CD4-positive, alpha-beta T cell treated with Interleukin-1 beta for 1 hour (primary cell): ENCODE measurements around the gene WWOX.
"Not testable (repeated sequence)": the region's sequence is repeated elsewhere in the genome, so short reads cannot be mapped to it uniquely, and the experiment has no call there.

Experiments
- DNase-seq, 2 donors: peaks; one replicate each; pipeline ENCODE4 v3.0.0-alpha.2; 2020 to 2022

The WWOX gene

DNA sequence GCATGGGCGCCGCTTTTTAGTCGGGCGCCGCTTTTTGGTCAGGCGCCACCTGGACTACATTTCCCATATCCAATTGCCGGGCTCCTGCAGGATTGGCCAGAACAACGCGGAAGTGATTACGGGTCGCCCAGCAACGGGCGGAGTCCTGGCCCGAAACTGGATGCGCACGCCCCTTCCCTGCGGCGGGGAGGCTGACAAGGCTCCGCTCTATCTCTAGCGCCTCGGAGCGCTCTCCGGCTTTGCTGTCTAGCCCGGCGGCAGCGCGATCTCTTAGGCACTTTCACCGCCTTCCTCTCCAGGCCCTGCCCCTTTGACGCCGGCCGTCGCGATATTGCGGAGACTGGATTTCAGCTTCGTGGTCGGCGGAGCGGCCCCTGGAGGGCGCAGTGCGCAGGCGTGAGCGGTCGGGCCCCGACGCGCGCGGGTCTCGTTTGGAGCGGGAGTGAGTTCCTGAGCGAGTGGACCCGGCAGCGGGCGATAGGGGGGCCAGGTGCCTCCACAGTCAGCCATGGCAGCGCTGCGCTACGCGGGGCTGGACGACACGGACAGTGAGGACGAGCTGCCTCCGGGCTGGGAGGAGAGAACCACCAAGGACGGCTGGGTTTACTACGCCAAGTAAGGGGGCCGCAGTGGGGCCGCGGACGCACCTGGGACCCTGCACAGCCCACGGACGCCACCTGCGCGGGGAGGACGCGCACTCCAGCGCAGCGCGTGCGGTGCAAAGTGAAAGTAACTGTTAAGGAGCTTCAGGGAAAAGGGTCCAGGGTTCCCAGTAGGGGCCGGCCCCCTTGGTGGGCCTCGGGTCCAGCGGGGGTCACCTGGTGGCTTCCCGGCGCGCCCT is at the start of gene WWOX:
Gene WWOX, plus strand, starts transcription at position 384 of the 841 bp plus-strand sequence.
- peak; percentile 97 to 98 for DNase-seq

DNA sequence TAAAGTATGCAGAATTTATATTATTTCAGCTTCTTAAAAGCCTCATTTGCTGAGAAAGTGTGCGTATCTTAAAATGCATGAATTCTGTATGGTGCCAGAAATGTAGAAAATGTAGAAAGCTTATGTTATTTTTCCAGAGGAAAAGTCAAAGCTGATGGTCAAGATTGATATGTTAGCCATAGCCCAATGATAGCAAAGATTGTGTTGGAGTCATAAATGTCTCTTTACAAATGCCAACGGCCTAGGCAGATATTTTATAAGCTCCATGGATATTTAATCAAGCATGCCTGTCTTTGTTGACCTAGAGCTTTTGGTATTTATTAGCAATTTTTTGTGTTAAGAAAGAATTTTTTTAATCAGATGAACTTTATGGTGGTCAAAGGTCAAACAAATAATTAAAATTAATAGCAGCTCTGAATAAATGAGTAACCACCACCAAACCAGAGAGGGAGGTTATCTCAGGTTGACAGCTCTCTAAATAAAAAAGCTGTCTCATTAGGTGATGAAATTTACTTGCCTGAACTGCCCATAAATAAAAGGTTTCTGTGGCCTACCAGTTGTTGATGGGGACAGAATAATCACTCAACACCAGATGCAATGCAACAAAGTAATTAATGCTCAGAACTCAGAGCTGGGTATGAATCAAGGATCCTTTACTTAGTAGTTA is 48.6 kb upstream of the WWOX start:
- no peak for DNase-seq

DNA sequence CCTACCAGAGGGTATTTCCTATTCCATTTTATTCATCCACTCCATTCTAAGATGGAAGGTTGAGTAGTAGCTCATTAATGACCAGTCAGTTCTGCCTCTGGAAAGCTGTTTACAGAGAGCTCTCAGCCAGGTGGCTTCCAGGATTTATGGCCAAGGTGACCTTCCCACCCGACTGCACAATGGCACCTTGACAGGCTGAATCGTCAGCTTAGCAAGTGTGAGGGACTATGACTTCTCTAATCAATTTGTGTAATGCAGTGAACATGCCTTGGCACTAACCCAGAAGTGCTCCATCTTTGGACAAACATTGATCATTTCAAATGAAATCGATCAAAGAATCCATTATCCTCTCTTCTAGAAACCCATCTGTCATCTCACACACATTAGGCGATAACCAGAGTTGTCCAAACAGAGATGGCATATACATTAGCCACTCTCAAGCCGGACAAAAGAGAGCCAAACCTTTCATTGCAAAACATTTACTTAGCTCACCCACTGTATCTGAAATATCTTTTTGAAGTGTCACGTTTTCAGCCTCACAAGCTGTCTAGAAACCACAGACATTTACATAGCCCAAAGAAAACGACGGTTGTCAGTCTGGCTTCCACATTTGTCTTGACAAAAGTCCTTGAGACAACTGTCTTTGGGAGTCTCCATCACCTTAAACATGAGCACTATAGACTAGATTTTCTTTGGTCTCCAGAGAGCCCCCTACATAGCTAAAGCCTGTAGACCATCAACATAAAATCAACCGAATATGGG is 41.5 kb upstream of the WWOX start:
- DNase-seq = no peak

DNA sequence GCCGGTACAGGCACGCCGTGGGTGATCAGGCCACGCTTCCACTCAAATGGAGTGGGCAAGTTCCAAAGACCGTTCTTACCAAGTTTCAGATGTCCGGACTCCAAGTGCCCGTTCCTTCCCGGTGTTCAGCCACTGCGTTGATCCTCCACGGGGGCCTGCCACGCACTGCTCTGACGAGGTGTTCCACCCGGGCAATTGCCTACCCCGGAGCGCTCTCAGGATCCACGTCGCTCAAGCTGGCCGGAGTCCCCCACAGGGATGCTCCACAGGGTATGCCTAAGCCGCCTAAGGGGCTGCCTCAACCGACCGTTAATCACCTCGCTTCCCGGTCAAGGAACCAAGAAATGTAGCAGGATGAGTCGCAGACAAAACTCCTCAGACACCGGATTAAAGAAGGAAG is 39.6 kb upstream of the WWOX start:
- DNase-seq = not testable (repeated sequence)

DNA sequence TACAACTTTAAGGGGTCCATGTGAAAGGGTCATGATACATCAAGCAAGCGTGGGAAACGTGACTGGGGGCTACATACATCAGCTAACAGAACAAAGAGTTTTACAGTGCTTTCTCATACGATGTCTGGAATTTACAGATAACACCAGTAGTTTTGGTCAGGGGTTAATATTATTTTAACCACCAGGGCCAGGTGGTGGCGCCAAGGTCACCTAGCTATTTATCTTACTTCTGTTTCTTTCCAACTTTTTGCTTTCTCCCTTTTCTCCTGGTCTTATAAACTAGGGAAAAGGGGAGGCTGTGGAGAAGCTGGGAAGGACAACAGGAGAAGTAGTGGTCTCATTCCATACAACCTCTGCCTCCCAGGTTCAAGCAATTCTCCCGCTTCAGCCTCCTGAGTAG is 39.2 kb upstream of the WWOX start:
- no peak for DNase-seq

DNA sequence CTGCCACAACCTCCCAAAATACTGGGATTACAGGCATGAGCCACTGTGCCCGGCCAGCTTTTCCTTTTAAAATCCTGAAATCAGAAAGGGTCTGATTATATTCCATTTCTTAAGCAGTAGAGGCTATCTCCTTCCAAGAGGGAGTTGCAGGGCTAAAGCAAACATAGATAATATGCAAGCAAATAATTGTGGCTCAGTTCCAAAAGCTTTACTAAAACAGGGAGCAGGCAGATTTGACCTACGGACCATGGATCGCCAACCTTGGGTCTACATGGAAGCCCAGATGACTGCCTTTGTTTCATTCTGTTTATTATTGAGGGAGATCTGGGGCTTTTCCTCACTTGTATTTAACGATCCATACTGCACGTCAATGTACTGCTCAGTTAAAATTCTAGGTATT is 38.6 kb upstream of the WWOX start:
- no peak for DNase-seq

DNA sequence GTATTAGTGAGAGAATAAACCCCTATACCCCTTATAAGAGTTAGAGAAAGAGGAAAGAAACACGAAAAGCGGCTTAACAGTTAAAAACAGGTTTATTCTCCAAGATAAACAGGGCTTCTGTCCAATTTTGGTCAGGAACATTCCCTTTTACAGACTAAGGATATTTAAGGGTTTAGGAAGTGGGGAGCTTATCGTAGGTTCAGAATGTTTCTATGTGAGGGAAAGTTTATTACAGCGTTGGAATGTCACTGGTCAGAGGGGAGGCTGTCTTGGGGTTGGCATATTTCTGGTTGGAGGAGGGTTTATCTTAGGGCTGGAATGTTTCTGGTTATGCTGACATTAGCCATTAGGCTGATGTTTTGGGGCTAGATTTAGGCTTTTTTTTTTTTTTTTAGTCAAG is 34.1 kb upstream of the WWOX start:
- DNase-seq = no peak

DNA sequence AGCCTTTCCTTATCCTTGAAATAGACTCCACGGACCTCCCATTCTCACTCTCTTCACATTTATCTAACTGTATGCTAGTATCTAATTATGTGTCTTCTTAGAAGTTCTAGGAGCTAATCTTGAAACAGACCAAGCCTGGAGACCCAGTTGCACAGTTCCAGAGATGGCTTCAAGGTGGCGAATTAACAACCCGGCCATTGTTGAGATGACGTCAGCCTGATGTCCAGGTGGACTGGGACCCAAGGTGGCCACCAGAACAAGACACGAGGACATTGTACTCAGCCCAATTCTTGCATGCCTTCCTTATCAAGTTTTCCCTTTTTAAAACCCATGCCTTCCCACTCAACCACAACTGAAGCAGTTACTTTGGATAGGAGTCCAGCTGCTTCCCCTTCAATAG is 29.5 kb upstream of the WWOX start:
- no peak for DNase-seq

DNA sequence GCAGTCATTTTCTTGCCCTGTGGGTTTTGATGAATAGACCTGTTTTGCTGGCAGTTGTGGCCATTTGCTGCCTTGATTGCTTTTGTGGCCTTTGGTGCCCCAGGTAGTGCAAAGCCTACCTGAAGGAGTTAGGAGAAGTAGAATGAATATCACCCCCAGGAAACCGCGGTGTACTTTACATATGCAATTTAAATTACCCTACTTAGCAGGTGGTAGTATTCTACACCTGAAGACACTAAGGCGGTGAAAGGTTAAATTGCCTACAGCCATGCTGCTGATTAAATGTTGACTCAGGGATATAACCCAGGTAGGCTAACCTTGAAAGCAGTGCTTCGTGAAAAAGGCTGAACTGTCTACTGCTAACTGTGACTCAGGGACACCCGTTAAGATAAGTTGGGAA is 27.2 kb upstream of the WWOX start:
- DNase-seq = no peak

DNA sequence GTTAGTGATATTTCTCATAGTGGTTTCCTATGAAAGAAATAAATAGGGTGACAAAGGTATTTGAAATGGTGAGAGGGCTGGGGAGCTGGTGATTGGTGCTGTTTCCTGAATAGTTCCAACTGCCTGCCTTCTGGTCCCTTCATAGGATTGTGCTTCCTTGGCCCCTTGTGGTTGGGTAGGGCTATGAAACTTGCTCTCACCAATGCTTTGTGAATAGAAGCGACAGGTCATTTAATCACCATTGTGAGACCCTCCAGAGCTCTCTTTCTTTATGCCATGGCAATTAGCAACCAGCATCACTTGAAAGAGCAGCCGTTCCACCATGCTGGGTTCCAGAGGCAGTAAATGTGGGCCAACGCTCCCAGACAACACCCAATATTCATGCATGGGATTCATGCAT is 23.7 kb upstream of the WWOX start:
- DNase-seq = no peak

DNA sequence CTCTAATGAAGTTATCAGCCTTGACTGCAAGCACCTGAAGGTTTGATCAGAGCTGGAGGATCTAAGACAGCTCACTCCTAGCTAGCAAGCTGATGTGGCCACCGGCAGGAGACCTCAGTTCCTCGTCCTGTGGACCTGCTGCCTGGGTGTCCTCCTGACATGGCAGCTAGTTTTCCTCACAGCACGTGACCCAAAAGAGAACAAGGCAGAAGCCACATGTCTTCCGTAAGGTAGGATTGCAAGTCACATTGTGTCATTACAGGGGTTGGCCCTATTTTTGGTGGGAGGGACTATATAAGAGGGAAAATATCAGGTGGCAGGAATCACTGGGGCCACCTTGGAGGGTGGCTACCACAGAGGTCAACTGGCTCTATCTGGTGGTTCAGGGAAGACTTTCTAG is 18.1 kb upstream of the WWOX start:
- DNase-seq = no peak

DNA sequence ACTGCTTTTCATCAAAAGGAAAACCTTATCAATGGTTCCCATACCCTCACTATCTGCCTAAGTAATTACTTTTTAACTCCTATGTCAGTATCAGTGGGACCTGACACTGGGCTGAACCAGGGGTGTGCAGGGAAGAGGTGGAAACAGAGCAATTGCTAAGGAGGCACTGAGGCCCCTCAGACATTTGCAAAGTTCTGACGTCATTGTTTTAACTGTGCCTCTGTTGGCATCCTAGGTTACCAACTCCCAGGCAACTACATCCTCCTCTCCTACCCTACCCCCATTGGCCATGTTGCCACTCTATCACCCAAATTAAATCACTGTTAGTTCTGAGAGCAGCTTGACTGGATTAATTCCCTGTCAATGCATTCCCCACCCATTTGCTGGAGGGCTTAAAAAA is 8.0 kb upstream of the WWOX start:
- no peak for DNase-seq

DNA sequence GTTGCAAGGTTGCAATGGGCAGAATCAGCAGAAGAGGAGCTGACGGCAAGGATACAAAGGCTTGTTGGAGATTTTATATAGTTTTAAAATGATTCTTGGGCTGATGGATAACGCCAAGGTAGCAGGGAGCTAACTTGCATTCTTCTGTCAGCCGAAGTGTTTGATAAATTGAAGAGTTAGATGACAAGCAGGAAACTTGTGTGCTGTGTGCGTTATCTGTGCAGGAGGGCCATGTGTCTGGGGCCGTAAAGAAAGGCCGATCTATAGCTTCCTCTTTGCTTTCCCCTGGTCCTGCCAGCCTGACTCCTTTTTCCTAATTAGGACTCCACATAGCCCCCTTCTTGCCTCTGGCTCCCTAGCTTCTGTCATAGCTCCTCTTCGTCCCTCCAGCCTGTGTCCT is 6.7 kb upstream of the WWOX start:
- DNase-seq = no peak

DNA sequence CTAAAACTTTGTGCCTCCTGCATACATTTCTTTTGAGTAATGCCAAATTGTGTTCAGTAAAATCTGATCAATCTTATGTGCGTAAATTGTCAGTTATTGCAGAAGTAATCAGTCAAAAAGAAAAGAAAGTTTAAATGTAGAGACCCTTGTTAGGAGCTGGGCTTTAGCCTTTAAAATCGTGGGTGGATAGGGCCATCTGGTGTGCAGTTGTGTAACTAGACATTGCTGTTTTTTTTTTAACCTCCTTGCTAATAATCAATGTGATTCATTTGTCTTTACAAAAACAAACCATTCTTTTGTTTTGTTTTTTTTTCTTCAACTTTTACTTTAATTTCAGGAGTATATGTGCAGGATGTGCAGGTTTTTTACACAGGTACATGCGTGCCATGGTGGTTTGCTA is 5.3 kb upstream of the WWOX start:
- DNase-seq = no peak

DNA sequence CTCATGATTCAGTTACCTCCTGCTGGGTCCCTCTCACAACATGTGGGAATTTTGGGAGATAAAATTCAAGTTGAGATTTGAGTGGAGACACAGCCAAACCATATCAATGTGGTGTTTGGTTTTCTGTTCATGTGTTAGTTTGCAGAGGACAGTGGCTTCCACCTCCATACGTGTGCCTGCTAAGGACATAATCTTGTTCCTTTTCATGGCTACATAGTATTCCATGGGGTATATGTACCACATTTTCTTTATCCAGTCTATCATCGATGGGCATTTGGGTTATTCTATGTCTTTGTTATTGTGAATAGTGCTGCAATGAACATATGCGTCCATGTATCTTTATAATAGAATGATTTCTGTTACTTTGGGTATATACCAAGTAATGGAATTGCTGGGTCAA is 4.5 kb upstream of the WWOX start:
- DNase-seq = no peak

DNA sequence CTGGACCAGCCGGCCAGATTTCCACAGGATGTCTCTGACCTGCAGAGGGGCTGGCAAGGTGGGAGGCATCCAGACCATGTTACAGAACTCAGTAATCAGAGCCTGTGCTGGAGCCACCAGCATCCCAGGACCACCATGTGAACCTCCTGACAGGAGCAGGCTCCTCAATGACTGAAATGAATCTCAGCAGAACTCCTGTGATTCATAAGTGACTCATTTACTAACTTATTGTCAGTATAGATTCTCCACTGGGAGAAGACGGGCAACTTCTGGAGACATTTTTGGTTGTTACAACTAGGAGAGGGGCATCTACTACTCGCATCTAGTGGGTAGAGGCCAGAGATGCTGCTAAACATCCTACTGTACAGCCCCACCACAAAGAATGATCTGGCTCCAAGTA is 3.1 kb upstream of the WWOX start:
- DNase-seq = no peak

DNA sequence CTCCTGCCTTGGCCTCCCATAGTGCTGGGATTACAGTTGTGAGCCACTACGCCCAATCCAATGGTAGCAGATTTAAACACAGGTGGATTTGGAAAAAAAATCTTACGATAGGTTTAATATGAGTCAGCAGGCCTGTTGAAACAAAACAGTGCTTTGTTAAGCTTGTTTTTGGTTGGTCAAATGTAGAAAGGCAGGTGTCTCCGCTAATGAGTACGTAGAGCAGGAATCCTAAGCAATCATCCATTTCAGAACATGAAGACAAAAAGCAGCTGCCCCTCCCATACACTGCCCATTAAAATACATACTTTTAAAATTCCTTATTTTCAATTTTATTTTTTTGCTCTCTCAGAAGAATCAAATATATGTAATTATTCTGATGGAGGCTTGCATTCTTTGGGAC is 1.9 kb upstream of the WWOX start:
- no peak for DNase-seq

DNA sequence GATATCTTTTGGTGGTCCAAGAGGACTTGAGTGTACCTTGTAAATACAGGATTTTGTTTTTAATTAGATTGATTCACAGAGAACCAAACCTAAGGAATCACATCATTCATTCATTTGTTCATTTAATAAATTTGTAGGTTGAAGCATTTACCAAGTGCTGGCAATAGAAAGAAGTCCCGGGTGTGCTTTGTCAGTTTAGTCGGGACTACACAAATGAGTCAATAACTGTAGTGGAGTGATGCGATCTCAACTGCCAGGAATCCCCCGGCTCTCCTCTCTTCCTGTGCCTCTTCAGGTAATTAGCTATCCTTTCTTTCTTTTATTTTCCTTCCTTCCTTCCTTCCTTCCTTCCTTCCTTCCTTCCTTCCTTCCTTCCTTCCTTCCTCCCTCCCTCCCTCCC is 1.4 kb upstream of the WWOX start:
- no peak for DNase-seq

DNA sequence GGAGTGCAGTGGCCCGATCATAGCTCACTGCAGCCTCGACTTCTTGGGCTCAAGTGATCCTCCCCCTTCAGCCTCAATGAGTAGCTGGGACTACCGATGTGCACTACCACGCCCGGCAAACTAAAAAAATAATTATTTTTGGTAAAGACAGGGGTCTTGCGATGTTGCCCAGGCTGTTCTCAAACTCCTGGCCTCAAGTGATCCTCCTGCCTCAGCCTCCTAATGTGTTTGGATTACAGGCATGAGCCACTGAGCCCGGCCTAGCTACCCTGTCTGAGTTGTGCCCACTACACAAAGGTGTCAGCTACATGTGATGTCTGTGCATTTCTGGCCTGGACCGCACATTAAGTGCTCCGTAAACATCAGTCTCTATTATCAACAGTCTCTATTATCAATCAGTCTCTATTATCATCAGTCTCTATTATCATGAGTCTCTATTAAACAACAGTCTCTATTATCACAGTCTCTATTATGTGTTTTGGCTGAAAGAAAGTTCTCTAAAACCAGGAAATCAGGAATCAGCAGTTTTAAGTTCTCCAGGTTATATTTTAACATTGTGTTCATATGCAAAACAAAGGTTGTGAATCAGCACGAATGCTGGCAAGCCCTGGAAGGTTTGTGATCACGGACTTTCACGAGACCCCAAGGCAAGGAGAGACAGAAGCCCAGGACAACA is 721 bp upstream of the WWOX start:
- DNase-seq = peak in 1 of 2 donors; percentile 3

DNA sequence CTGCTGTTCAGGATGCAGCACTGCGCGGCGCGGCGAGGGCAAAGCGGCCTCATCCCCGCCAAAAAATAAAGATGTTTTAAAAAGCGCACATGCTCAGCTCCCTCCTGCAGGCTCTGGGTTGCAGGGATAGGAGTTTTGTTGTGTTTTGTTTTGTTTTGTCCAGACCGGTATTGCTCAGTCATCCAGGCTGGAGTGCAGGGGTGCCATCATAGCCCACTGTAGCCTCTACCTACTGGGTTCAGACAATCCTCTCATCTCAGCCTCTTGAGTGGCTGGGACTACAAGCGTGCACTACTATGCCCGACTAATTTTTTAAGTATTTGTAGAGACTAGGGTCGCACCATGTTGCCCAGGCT is 636 bp downstream of the WWOX start:
- DNase-seq = no peak

DNA sequence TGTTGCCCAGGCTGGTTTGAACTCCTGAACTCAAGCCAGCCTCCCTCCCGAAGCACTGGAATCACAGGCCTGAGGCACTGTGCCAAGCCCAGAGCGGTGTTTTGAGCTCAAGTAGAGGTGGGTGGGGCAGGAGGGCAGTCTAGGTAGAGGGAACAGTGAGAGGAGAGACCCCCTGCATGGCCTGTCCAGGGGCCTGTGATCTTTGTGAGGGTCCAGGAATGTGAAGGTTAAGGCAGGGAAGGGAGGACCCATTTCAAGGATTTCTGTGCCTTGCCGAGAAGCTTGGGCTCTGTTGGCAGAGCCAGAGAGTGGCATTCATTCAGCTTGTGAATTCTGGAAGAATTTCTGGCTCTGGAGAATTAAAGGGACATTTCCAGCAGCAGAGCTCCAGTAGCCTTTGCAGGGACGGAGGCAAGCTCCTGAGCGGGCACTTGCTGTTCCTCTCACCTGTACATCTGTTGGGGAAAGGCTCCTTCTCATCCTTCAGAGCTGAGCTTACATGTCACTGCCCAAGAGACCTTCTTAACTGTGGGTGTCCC is 2.7 kb downstream of the WWOX start:
- no peak for DNase-seq

DNA sequence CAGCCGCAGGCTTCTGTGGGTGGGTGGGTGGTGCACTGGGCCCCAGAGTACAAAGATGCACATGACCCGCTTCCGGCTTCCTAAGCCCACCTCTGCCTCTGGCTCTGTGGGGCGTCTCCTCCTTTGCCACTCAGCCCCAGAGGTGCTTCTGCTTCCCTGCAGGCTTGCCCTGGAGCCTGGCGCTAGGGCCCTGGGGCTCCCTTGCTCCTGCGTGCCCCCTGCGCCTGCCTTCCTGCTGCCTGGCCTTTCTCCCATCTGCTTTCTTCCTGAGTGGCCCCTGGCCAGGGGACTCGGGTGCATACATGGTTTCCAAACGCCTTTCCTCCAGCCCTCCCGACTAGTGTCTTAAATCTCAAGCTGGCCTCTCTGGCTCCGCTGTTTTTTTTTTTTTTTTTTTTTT is 3.4 kb downstream of the WWOX start:
- no peak for DNase-seq

DNA sequence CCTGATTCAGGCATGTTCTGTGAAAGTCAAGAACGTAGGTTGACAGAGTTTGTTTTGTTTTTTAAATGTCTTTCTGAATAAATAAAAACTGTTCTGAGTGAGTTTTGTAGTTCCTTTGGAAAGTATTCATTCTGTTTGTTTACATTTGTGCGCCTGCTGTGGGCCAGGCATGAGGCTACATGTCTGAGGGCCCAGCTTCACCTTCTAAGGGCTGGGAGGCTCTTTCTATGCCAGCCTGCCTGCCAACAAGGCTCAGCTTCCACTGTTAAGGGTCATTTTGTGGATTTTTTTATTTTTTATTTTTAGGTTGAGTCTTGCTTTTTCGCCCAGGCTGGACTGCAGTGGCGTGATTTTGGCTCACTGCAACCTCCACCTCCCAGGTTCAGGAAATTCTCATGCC is 6.1 kb downstream of the WWOX start:
- no peak for DNase-seq
